HG02981 (cell line): ENCODE data around the gene PDE3B.
A peak's percentile ranks its signal among the peaks of the same experiment; 100 is the strongest.
"Not testable (repeated sequence)": the region's sequence is repeated elsewhere in the genome, so short reads cannot be mapped to it uniquely, and the experiment has no call there.

Source experiments
- ATAC-seq: cut with Tn5 transposase; IDR thresholded peaks from one replicate; pipeline ENCODE4 v1.9.1; 2021; ENCODE audit warnings: mild to moderate bottlenecking, moderate library complexity; ENCODE audit not compliant: unreplicated experiment

The PDE3B gene

GRCh38 chr11:14643697-14644225 lies at the start of gene PDE3B:
TSS of gene PDE3B (plus strand) at chr11:14643804. CDS start at chr11:14644076, 272 bp downstream.
- peak; percentile 77 for ATAC-seq

GRCh38 chr11:14595261-14595660 lies 48.3 kb upstream of the PDE3B start:
- ATAC-seq = not testable (repeated sequence)

- no peak for ATAC-seq
Measured at GRCh38 chr11:14607713-14608112, 35.9 kb upstream of the PDE3B start.

GRCh38 chr11:14609902-14610301 lies 33.7 kb upstream of the PDE3B start:
- ATAC-seq = no peak

GRCh38 chr11:14611939-14612338 lies 31.7 kb upstream of the PDE3B start:
- ATAC-seq = peak; percentile 56

GRCh38 chr11:14612694-14613093 lies 30.9 kb upstream of the PDE3B start:
- no peak for ATAC-seq

- ATAC-seq = no peak
Measured at GRCh38 chr11:14614091-14614622, 29.4 kb upstream of the PDE3B start.

- no peak for ATAC-seq
Measured at GRCh38 chr11:14617241-14618027, 26.2 kb upstream of the PDE3B start.

GRCh38 chr11:14618060-14618459 lies 25.5 kb upstream of the PDE3B start:
- no peak for ATAC-seq

- ATAC-seq = no peak
Measured at GRCh38 chr11:14619603-14620531, 23.7 kb upstream of the PDE3B start.

- no peak for ATAC-seq
Measured at GRCh38 chr11:14622223-14622954, 21.2 kb upstream of the PDE3B start.

GRCh38 chr11:14623036-14623435 lies 20.6 kb upstream of the PDE3B start:
- no peak for ATAC-seq

- no peak for ATAC-seq
Measured at GRCh38 chr11:14625586-14626205, 17.9 kb upstream of the PDE3B start.

- ATAC-seq = no peak
Measured at GRCh38 chr11:14626650-14627049, 17.0 kb upstream of the PDE3B start.

GRCh38 chr11:14633506-14634224 lies 9.9 kb upstream of the PDE3B start:
- not testable (repeated sequence) for ATAC-seq

- no peak for ATAC-seq
Measured at GRCh38 chr11:14634813-14635212, 8.8 kb upstream of the PDE3B start.

GRCh38 chr11:14635546-14635945 lies 8.1 kb upstream of the PDE3B start:
- ATAC-seq = no peak

GRCh38 chr11:14636119-14636518 lies 7.5 kb upstream of the PDE3B start:
- ATAC-seq = no peak

GRCh38 chr11:14637868-14638409 lies 5.7 kb upstream of the PDE3B start:
- no peak for ATAC-seq
